ENCODE results near the gene ACBD6. TPM values are rescaled to one million over a fixed set of nuclear protein-coding genes. Genes with fewer than 3 reads are reported as not detected.
A peak's percentile ranks its signal among the peaks of the same experiment; 100 is the strongest.

Gene ACBD6
- total RNA-seq, 1 experiment from 2014 or later = 48.5 TPM

- in situ Hi-C loops (cut with HindIII; ENCODE audit: low pct_unique_long_range_greater_than_20kb, low sequenced_read_pairs) = no loop called here
- POLR2A ChIA-PET = interaction anchor here (0.6 kb wide), 1 partner anchor 335 kb away, joined by 4 read pairs; no protein-coding TSS in a partner anchor
Observed at GRCh38 chr1:180530501-180530900, 28.1 kb upstream of the ACBD6 start.

GRCh38 chr1:180528868-180529470, 26.6 kb upstream of the ACBD6 start:
- no peak for DNase-seq (ENCODE audit: low read depth, low spot score)
- Histone ChIP-seq H3K4me1 (ENCODE audit: control insufficient read depth, insufficient read depth, low read length) (no peaks in the 10 kb centered on the region; the same call in 1 of the 2 replicates), H3K36me3 (ENCODE audit: control insufficient read depth, insufficient read depth, low read length) (no peaks in the 10 kb centered on the region), H3K9me3 (ENCODE audit: control insufficient read depth, insufficient read depth, low read depth, low read length) (no peaks in the 10 kb centered on the region), H3K27me3 (ENCODE audit: control insufficient read depth, insufficient read depth, low read length) (no peaks in the 10 kb centered on the region), H3K4me3 (ENCODE audit: low read depth in 2 of 2, low read length in 2 of 2) (no peak overlapping the region), H3K27ac (ENCODE audit: low read length) (no peak overlapping the region)
- ChIA-PET CTCF (no interaction called here), POLR2A (interaction anchor here (0.6 kb wide), 1 partner anchor 180 kb away, joined by 3 read pairs; no protein-coding TSS in a partner anchor)
- ATAC-seq = no peak
- intact Hi-C loops (cut with micrococcal nuclease; ENCODE audit: unreplicated experiment) = no loop called here
- TF ChIP-seq TCF7L2 (IDR thresholded peaks at IDR 0.05; ENCODE audit: low read depth, low read length) (no peak), CTCF (IDR thresholded peaks at IDR 0.05) (no peak), REST (IDR thresholded peaks at IDR 0.05; ENCODE audit: insufficient read depth in 1 of 2, low read depth in 2 of 2, low read length in 1 of 2) (no peak), SIN3A (IDR thresholded peaks at IDR 0.05; ENCODE audit: borderline replicate concordance, insufficient read depth, low read depth, low read length) (no peak), POLR2AphosphoS5 (IDR thresholded peaks at IDR 0.05; ENCODE audit: low read depth, low read length) (no peak)
- in situ Hi-C loops (cut with HindIII; ENCODE audit: low pct_unique_long_range_greater_than_20kb, low sequenced_read_pairs) = no loop called here
- BruUV-seq (replicated peaks) = no TSS peak

More at GRCh38 chr1:180530501-180530900, 28.1 kb upstream of the ACBD6 start:
- no peak overlapping the region for H3K4me3 ChIP-seq (ENCODE audit: low read depth in 2 of 2, low read length in 2 of 2)
- no peaks in the 10 kb centered on the region for H3K27me3 ChIP-seq (ENCODE audit: control insufficient read depth, insufficient read depth, low read length)
- no TSS peak for BruUV-seq (replicated peaks)
- peak; percentile 72; the same call in 1 of the 2 replicates for ATAC-seq
- no peaks in the 10 kb centered on the region for H3K36me3 ChIP-seq (ENCODE audit: control insufficient read depth, insufficient read depth, low read length)
- H3K27ac ChIP-seq (ENCODE audit: low read length) = no peak overlapping the region
- H3K4me1 ChIP-seq (ENCODE audit: control insufficient read depth, insufficient read depth, low read length) = no peaks in the 10 kb centered on the region; the same call in 1 of the 2 replicates
- intact Hi-C loops (cut with micrococcal nuclease; ENCODE audit: unreplicated experiment) = loop anchor here (5.0 kb wide), 2 partner anchors 102 to 332 kb away; partner anchors contain the start of gene XPR1
- no peak for TF ChIP-seq REST (IDR thresholded peaks at IDR 0.05; ENCODE audit: insufficient read depth in 1 of 2, low read depth in 2 of 2, low read length in 1 of 2)
- no peak for TF ChIP-seq POLR2AphosphoS5 (IDR thresholded peaks at IDR 0.05; ENCODE audit: low read depth, low read length)
- no peak for TF ChIP-seq TCF7L2 (IDR thresholded peaks at IDR 0.05; ENCODE audit: low read depth, low read length)
- no peak for TF ChIP-seq CTCF (IDR thresholded peaks at IDR 0.05)
- TF ChIP-seq SIN3A (IDR thresholded peaks at IDR 0.05; ENCODE audit: borderline replicate concordance, insufficient read depth, low read depth, low read length) = no peak
- DNase-seq (ENCODE audit: low read depth, low spot score) = no peak
- no peaks in the 10 kb centered on the region for H3K9me3 ChIP-seq (ENCODE audit: control insufficient read depth, insufficient read depth, low read depth, low read length)
- CTCF ChIA-PET = interaction anchor here (0.7 kb wide), 1 partner anchor 368 kb away, joined by 8 read pairs; no protein-coding TSS in a partner anchor

All from Panc1 (cell line).